ENCODE data around the gene HNF4A.

HNF4A gene

GRCh38 chr20:44401770-44402390, 46.4 kb downstream of the HNF4A start:
- CTCF ChIA-PET, result no interaction called here
- POLR2A ChIA-PET, result no interaction called here
- TF ChIP-seq FOXM1 (IDR thresholded peaks at IDR 0.05; ENCODE audit: borderline replicate concordance) (no peak), FOXK2 (IDR thresholded peaks at IDR 0.05) (no peak), SUZ12 (IDR thresholded peaks at IDR 0.05) (no peak), FOXA1 (IDR thresholded peaks at IDR 0.05) (no peak), ZNF384 (IDR thresholded peaks at IDR 0.05) (no peak), ARNT (IDR thresholded peaks at IDR 0.05) (no peak), TARDBP (IDR thresholded peaks at IDR 0.05) (no peak), ELF4 (IDR thresholded peaks at IDR 0.05) (no peak), L3MBTL2 (conservative IDR thresholded peaks at IDR 0.05) (no peak), SP1 (IDR thresholded peaks at IDR 0.05) (no peak)
- DNase-seq (ENCODE audit: extremely low spot score), result no peak

GRCh38 chr20:44402391-44403193, 47.1 kb downstream of the HNF4A start:
- TF ChIP-seq ARNT (IDR thresholded peaks at IDR 0.05), result no peak
- TF ChIP-seq HDGF (IDR thresholded peaks at IDR 0.05; ENCODE audit: borderline replicate concordance), result no peak
- TF ChIP-seq FOXA1 (IDR thresholded peaks at IDR 0.05), result no peak
- no peak for TF ChIP-seq BHLHE40 (IDR thresholded peaks at IDR 0.05; ENCODE audit: borderline replicate concordance)
- no peak for TF ChIP-seq SP1 (IDR thresholded peaks at IDR 0.05)
- no peak for TF ChIP-seq NFRKB (IDR thresholded peaks at IDR 0.05)
- no peak for TF ChIP-seq ZNF384 (IDR thresholded peaks at IDR 0.05)
- no peak for TF ChIP-seq CTBP1 (IDR thresholded peaks at IDR 0.05; ENCODE audit: borderline replicate concordance)
- DNase-seq (ENCODE audit: extremely low spot score), result no peak
- POLR2A ChIA-PET, result no interaction called here
- CTCF ChIA-PET, result no interaction called here

GRCh38 chr20:44403194-44404112, 48.0 kb downstream of the HNF4A start:
- TF ChIP-seq CTBP1 (IDR thresholded peaks at IDR 0.05; ENCODE audit: borderline replicate concordance) (no peak), FOXM1 (IDR thresholded peaks at IDR 0.05; ENCODE audit: borderline replicate concordance) (no peak), FOXA1 (IDR thresholded peaks at IDR 0.05) (no peak), FOXK2 (IDR thresholded peaks at IDR 0.05) (no peak), NFRKB (IDR thresholded peaks at IDR 0.05) (no peak)
- ChIA-PET CTCF (no interaction called here), POLR2A (no interaction called here)
- DNase-seq (ENCODE audit: extremely low spot score), result no peak

- no peak for TF ChIP-seq SP1 (IDR thresholded peaks at IDR 0.05)
- POLR2A ChIA-PET, result no interaction called here
- no peak for DNase-seq (ENCODE audit: extremely low spot score)
- CTCF ChIA-PET, result no interaction called here
Observed at GRCh38 chr20:44404204-44405181, 49.0 kb downstream of the HNF4A start.

- no peak for TF ChIP-seq FOXK2 (IDR thresholded peaks at IDR 0.05)
- ChIA-PET CTCF (no interaction called here), POLR2A (no interaction called here)
- no peak for DNase-seq (ENCODE audit: extremely low spot score)
Observed at GRCh38 chr20:44405257-44405656, 49.8 kb downstream of the HNF4A start.

GRCh38 chr20:44405785-44406571, 50.5 kb downstream of the HNF4A start:
- DNase-seq (ENCODE audit: extremely low spot score), result no peak
- ChIA-PET CTCF (no interaction called here), POLR2A (interaction anchor here (0.8 kb wide), 1 partner anchor 14 kb away, joined by 3 read pairs; no protein-coding TSS in a partner anchor)
- no peak for TF ChIP-seq NFRKB (IDR thresholded peaks at IDR 0.05)
- no peak for TF ChIP-seq FOXK2 (IDR thresholded peaks at IDR 0.05)
- TF ChIP-seq FOXM1 (IDR thresholded peaks at IDR 0.05; ENCODE audit: borderline replicate concordance), result no peak
- no peak for TF ChIP-seq SUZ12 (IDR thresholded peaks at IDR 0.05)
- no peak for TF ChIP-seq SP1 (IDR thresholded peaks at IDR 0.05)
- TF ChIP-seq HDGF (IDR thresholded peaks at IDR 0.05; ENCODE audit: borderline replicate concordance), result no peak
- no peak for TF ChIP-seq ZNF384 (IDR thresholded peaks at IDR 0.05)
- no peak for TF ChIP-seq TARDBP (IDR thresholded peaks at IDR 0.05)
- TF ChIP-seq BHLHE40 (IDR thresholded peaks at IDR 0.05; ENCODE audit: borderline replicate concordance), result no peak
- no peak for TF ChIP-seq LEF1 (IDR thresholded peaks at IDR 0.05; ENCODE audit: borderline replicate concordance)
- TF ChIP-seq L3MBTL2 (conservative IDR thresholded peaks at IDR 0.05), result no peak

GRCh38 chr20:44406572-44407137, 51.2 kb downstream of the HNF4A start:
- POLR2A ChIA-PET, result interaction anchor here (0.8 kb wide), 1 partner anchor 13 kb away, joined by 3 read pairs; no protein-coding TSS in a partner anchor
- TF ChIP-seq L3MBTL2 (conservative IDR thresholded peaks at IDR 0.05) (no peak), BHLHE40 (IDR thresholded peaks at IDR 0.05; ENCODE audit: borderline replicate concordance) (no peak)
- no peak for DNase-seq (ENCODE audit: extremely low spot score)
- CTCF ChIA-PET, result no interaction called here
